Measurements from ENCODE around the gene PCSK6.

- TF ChIP-seq, protein P1, sequence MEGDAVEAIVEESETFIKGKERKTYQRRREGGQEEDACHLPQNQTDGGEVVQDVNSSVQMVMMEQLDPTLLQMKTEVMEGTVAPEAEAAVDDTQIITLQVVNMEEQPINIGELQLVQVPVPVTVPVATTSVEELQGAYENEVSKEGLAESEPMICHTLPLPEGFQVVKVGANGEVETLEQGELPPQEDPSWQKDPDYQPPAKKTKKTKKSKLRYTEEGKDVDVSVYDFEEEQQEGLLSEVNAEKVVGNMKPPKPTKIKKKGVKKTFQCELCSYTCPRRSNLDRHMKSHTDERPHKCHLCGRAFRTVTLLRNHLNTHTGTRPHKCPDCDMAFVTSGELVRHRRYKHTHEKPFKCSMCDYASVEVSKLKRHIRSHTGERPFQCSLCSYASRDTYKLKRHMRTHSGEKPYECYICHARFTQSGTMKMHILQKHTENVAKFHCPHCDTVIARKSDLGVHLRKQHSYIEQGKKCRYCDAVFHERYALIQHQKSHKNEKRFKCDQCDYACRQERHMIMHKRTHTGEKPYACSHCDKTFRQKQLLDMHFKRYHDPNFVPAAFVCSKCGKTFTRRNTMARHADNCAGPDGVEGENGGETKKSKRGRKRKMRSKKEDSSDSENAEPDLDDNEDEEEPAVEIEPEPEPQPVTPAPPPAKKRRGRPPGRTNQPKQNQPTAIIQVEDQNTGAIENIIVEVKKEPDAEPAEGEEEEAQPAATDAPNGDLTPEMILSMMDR (IDR thresholded peaks at IDR 0.05) = no peak
- TF ChIP-seq POLR2A (IDR thresholded peaks at IDR 0.05) = no peak
Observed at GRCh38 chr15:101348643-101349042, 140.9 kb downstream of the PCSK6 start.
